WTC11 (cell line): Measurements from ENCODE around the gene TTC6. TPM values are rescaled to one million over a fixed set of nuclear protein-coding genes. Genes with fewer than 3 reads are reported as not detected.

ENCODE experiments used
- ATAC-seq: fragments of 200-7000 bp; cut with Tn5 transposase; 2 replicates; pipeline ENCODE4 v1.10.0; 2021; ENCODE audit warnings: mild to moderate bottlenecking, moderate library complexity
- CTCF ChIA-PET: fragments of 300-600 bp; sonication (Branson Sonifier 250); formaldehyde crosslinking; loops from one replicate; lab custom pipeline; 2021; ENCODE audit warnings: antibody characterized with exemption; lab: Charles Lee
- POLR2A ChIA-PET: fragments of 350-600 bp; sonication (Branson Sonifier 250); formaldehyde crosslinking; loops from one replicate; lab custom pipeline; 2021; ENCODE audit warnings: antibody characterized with exemption; lab: Charles Lee
- DNase-seq: peaks from one replicate; pipeline ENCODE4 v3.0.0; 2021; ENCODE audit warnings: low spot score
- H3K27ac Mint-ChIP-seq: 2 replicates; pipeline ENCODE4 v1.8.0; 2021; ENCODE audit warnings: mixed read lengths
- H3K27me3 Mint-ChIP-seq: 2 replicates; pipeline ENCODE4 v1.8.0; 2021; ENCODE audit warnings: low read depth, mild to moderate bottlenecking, moderate library complexity, mixed read lengths
- H3K36me3 Mint-ChIP-seq: 2 replicates; pipeline ENCODE4 v1.8.0; 2021; ENCODE audit warnings: mixed read lengths
- H3K4me1 Mint-ChIP-seq: 2 replicates; pipeline ENCODE4 v1.8.0; 2022; ENCODE audit warnings: mixed read lengths
- H3K4me3 Mint-ChIP-seq: 2 replicates; pipeline ENCODE4 v1.8.0; 2021; ENCODE audit warnings: mild to moderate bottlenecking, moderate library complexity, mixed read lengths
- H3K9me3 Mint-ChIP-seq: 2 replicates; pipeline ENCODE4 v1.8.0; 2021; ENCODE audit warnings: mixed read lengths
- GTF2I ChIP-seq: fragments of 250-450 bp; sonication (Bioruptor Pico); conservative IDR thresholded peaks from 2 replicates; pipeline ENCODE4 v1.4.0; 2021; ENCODE audit warnings: mild to moderate bottlenecking
- JAZF1 ChIP-seq: fragments of 250-450 bp; sonication (Bioruptor Pico); IDR thresholded peaks from 2 replicates; pipeline ENCODE4 v1.9.0; 2021; ENCODE audit warnings: moderate library complexity, mild to moderate bottlenecking, inconsistent platforms
- NR1H2 ChIP-seq: sonication (generic); formaldehyde crosslinking; IDR thresholded peaks from 2 replicates; pipeline ENCODE4 v1.9.0; 2021; ENCODE audit warnings: mild to moderate bottlenecking, moderate library complexity, missing genetic modification reagents
- OVOL2 ChIP-seq: fragments of 250-450 bp; sonication (Bioruptor Pico); IDR thresholded peaks from 2 replicates; pipeline ENCODE4 v1.9.0; 2021; ENCODE audit warnings: mild to moderate bottlenecking, borderline replicate concordance
- RELA ChIP-seq: sonication (generic); formaldehyde crosslinking; IDR thresholded peaks from 2 replicates; pipeline ENCODE4 v1.8.1; 2022; ENCODE audit warnings: missing genetic modification reagents, mild to moderate bottlenecking, borderline replicate concordance
- TEAD4 ChIP-seq: sonication (generic); formaldehyde crosslinking; IDR thresholded peaks from 2 replicates; pipeline ENCODE4 v1.8.0; 2022; ENCODE audit warnings: mild to moderate bottlenecking, missing genetic modification reagents
- total RNA-seq: library from RNA; stranded (reverse); gene quantifications from 3 replicates; pipeline ENCODE4 v1.2.3, GENCODE V29; 2021
- TF ChIP-seq, protein P1 (sequence below): sonication (generic); formaldehyde crosslinking; IDR thresholded peaks from 2 replicates; pipeline ENCODE4 v1.8.0; 2023; ENCODE audit warnings: missing genetic modification reagents
- TF ChIP-seq, protein P2 (sequence below): fragments of 250-450 bp; sonication (Bioruptor Pico); IDR thresholded peaks from 2 replicates; pipeline ENCODE4 v1.9.0; 2021; ENCODE audit warnings: moderate library complexity, mild to moderate bottlenecking, inconsistent platforms, borderline replicate concordance
- TF ChIP-seq, protein P3 (sequence below): fragments of 250-450 bp; sonication (Bioruptor Pico); IDR thresholded peaks from 2 replicates; pipeline ENCODE4 v1.9.0; 2021; ENCODE audit warnings: mild to moderate bottlenecking
- TF ChIP-seq, protein P4 (sequence below): fragments of 250-450 bp; sonication (Bioruptor Pico); IDR thresholded peaks from 2 replicates; pipeline ENCODE4 v1.9.0; 2021; ENCODE audit warnings: mild to moderate bottlenecking, borderline replicate concordance
- TF ChIP-seq, protein P5 (sequence below): fragments of 250-450 bp; sonication (Bioruptor Pico); IDR thresholded peaks from 2 replicates; pipeline ENCODE4 v1.8.0; 2021; ENCODE audit warnings: mild to moderate bottlenecking
- TF ChIP-seq, protein P6 (sequence below): sonication (generic); formaldehyde crosslinking; IDR thresholded peaks from 2 replicates; pipeline ENCODE4 v1.8.0; 2022; ENCODE audit warnings: mild to moderate bottlenecking, missing genetic modification reagents

Gene TTC6
- total RNA-seq, 1 experiment from 2014 or later, result not detected

DNA sequence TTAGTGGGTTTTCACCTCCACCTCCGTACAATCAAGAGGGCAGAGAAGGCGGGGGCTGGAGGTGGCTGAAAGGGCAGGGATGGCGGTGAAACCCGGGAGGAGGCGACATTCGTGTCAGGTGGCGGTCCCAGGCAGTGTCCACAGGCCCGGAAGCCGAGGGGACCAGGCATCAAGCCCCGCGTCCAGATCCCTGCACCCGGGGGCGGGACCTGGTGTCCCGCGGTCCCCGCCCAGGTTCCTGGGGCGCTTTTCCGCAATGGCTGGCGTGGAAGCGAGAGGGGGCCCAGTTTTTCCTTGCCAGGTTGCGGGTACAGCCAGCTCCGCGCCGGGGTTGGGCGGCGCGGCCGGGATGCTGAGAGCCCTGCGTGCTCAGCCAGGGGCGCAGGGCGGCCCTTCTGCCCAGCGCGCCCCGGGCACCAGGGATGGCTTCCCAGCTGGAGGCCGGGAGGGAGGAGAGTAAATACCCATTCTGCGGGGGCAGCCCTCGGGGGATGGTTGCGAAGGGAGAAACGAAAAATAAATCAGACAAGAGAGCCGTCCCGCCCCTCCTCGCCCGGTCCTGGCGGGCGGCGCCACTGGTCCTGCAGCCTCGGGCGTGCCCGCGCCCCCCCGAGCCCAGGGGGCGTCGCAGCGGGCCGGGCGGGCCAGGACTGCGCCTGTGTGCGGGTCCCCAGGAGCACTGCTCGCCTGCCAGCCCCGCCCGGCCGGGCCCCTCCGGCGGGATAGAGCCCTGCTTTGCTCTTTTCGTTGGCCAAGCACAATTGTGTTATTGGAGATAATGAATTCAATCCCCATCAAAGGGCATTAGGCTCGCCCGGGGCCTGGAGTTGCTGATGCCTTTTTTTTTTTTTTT lies 11.8 kb upstream of the TTC6 start:
- H3K27ac Mint-ChIP-seq, result no peak overlapping the region
- DNase-seq (peak; percentile 31), ATAC-seq (peak; percentile 15)
- CTCF ChIA-PET, result interaction anchor here (0.7 kb wide), 1 partner anchor 10 kb away, joined by 3 read pairs; no protein-coding TSS in a partner anchor
- no peaks in the 10 kb centered on the region for H3K9me3 Mint-ChIP-seq
- TF ChIP-seq, protein P1, sequence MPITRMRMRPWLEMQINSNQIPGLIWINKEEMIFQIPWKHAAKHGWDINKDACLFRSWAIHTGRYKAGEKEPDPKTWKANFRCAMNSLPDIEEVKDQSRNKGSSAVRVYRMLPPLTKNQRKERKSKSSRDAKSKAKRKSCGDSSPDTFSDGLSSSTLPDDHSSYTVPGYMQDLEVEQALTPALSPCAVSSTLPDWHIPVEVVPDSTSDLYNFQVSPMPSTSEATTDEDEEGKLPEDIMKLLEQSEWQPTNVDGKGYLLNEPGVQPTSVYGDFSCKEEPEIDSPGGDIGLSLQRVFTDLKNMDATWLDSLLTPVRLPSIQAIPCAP (CRISPR knock-in tag), result no peak
- TF ChIP-seq, protein P2, sequence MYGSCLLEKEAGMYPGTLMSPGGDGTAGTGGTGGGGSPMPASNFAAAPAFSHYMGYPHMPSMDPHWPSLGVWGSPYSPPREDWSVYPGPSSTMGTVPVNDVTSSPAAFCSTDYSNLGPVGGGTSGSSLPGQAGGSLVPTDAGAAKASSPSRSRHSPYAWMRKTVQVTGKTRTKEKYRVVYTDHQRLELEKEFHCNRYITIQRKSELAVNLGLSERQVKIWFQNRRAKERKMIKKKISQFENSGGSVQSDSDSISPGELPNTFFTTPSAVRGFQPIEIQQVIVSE (CRISPR knock-in tag), result no peak
- TF ChIP-seq, protein P3, sequence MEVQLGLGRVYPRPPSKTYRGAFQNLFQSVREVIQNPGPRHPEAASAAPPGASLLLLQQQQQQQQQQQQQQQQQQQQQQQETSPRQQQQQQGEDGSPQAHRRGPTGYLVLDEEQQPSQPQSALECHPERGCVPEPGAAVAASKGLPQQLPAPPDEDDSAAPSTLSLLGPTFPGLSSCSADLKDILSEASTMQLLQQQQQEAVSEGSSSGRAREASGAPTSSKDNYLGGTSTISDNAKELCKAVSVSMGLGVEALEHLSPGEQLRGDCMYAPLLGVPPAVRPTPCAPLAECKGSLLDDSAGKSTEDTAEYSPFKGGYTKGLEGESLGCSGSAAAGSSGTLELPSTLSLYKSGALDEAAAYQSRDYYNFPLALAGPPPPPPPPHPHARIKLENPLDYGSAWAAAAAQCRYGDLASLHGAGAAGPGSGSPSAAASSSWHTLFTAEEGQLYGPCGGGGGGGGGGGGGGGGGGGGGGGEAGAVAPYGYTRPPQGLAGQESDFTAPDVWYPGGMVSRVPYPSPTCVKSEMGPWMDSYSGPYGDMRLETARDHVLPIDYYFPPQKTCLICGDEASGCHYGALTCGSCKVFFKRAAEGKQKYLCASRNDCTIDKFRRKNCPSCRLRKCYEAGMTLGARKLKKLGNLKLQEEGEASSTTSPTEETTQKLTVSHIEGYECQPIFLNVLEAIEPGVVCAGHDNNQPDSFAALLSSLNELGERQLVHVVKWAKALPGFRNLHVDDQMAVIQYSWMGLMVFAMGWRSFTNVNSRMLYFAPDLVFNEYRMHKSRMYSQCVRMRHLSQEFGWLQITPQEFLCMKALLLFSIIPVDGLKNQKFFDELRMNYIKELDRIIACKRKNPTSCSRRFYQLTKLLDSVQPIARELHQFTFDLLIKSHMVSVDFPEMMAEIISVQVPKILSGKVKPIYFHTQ (CRISPR knock-in tag), result no peak
- TF ChIP-seq TEAD4 (CRISPR knock-in tag), result no peak
- no peak for TF ChIP-seq NR1H2 (CRISPR knock-in tag)
- TF ChIP-seq, protein P4, sequence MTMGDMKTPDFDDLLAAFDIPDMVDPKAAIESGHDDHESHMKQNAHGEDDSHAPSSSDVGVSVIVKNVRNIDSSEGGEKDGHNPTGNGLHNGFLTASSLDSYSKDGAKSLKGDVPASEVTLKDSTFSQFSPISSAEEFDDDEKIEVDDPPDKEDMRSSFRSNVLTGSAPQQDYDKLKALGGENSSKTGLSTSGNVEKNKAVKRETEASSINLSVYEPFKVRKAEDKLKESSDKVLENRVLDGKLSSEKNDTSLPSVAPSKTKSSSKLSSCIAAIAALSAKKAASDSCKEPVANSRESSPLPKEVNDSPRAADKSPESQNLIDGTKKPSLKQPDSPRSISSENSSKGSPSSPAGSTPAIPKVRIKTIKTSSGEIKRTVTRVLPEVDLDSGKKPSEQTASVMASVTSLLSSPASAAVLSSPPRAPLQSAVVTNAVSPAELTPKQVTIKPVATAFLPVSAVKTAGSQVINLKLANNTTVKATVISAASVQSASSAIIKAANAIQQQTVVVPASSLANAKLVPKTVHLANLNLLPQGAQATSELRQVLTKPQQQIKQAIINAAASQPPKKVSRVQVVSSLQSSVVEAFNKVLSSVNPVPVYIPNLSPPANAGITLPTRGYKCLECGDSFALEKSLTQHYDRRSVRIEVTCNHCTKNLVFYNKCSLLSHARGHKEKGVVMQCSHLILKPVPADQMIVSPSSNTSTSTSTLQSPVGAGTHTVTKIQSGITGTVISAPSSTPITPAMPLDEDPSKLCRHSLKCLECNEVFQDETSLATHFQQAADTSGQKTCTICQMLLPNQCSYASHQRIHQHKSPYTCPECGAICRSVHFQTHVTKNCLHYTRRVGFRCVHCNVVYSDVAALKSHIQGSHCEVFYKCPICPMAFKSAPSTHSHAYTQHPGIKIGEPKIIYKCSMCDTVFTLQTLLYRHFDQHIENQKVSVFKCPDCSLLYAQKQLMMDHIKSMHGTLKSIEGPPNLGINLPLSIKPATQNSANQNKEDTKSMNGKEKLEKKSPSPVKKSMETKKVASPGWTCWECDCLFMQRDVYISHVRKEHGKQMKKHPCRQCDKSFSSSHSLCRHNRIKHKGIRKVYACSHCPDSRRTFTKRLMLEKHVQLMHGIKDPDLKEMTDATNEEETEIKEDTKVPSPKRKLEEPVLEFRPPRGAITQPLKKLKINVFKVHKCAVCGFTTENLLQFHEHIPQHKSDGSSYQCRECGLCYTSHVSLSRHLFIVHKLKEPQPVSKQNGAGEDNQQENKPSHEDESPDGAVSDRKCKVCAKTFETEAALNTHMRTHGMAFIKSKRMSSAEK (CRISPR knock-in tag), result no peak
- no peak for TF ChIP-seq JAZF1 (CRISPR knock-in tag)
- TF ChIP-seq RELA, result no peak
- TF ChIP-seq OVOL2, result no peak
- TF ChIP-seq, protein P5, sequence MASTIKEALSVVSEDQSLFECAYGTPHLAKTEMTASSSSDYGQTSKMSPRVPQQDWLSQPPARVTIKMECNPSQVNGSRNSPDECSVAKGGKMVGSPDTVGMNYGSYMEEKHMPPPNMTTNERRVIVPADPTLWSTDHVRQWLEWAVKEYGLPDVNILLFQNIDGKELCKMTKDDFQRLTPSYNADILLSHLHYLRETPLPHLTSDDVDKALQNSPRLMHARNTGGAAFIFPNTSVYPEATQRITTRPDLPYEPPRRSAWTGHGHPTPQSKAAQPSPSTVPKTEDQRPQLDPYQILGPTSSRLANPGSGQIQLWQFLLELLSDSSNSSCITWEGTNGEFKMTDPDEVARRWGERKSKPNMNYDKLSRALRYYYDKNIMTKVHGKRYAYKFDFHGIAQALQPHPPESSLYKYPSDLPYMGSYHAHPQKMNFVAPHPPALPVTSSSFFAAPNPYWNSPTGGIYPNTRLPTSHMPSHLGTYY (CRISPR knock-in tag), result no peak
- no peaks in the 10 kb centered on the region for H3K36me3 Mint-ChIP-seq
- POLR2A ChIA-PET, result no interaction called here
- peaks cover 100% of the 10 kb centered on the region for H3K27me3 Mint-ChIP-seq
- H3K4me1 Mint-ChIP-seq, result peaks cover 30% of the 10 kb centered on the region
- peak overlapping the region; percentile 50 for H3K4me3 Mint-ChIP-seq

DNA sequence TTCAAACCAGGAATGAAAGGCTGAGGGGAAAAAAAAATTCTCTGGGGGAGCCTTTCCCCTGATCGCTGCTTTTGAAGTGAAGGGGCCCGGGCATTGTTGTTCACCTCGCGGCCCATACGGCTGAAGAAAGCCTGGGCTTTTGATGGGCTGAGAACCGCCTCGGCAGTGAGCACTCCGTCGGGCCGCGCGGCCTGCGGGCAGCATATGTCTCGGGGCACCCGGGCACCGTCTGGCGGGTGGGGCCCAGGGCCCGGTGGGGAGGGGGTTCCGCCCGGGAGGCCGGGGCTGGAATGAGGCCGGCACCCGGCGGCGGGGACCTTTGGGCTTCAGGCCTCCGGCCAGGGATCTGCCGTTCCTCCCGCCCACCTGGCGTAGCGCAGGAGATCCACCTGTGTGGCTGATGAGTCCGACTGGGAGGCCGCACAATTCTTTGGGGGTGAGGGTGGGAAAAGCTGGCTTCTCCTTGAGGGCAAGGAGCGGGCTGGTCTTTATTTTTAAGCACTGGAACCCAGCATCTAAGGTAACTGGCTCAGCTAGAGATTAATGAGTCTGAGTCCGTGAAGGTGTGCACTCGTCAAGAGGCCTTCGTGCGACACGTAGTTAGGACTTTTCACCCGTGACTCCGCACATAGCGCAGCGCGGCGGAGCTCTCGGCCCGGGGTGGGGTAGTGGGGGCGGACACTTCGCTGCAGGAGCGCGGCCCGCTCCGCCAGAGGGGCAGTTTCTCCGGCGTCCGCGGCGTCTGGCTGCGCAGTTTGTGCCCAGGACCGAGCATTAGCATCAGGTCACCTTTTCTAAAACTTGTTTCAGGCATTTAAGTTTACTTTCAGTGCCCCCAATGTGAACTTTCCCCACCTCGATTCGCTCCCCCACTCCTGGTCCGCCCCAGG lies 11.0 kb upstream of the TTC6 start:
- ChIA-PET CTCF (interaction anchor here (1.0 to 2.3 kb wide), 6 partner anchors 9 to 928 kb away, joined by 3 to 12 read pairs (median 4); partner anchors contain the start of genes FOXA1 and TTC6), POLR2A (interaction anchor here (0.7 kb wide), 1 partner anchor 334 kb away, joined by 6 read pairs; no protein-coding TSS in a partner anchor)
- H3K36me3 Mint-ChIP-seq, result no peaks in the 10 kb centered on the region
- DNase-seq (peak; percentile 46), ATAC-seq (peak; percentile 17)
- H3K9me3 Mint-ChIP-seq, result no peaks in the 10 kb centered on the region
- peak overlapping the region; percentile 47 for H3K4me3 Mint-ChIP-seq
- H3K27me3 Mint-ChIP-seq, result peaks cover 100% of the 10 kb centered on the region
- no peak for TF ChIP-seq GTF2I (CRISPR knock-in tag)
- TF ChIP-seq, protein P6, sequence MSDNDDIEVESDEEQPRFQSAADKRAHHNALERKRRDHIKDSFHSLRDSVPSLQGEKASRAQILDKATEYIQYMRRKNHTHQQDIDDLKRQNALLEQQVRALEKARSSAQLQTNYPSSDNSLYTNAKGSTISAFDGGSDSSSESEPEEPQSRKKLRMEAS (CRISPR knock-in tag), result no peak
- H3K27ac Mint-ChIP-seq, result no peak overlapping the region
- peaks cover 38% of the 10 kb centered on the region for H3K4me1 Mint-ChIP-seq
